Fibroblast of upper back skin (primary cell): ENCODE data around the gene PYGB.
"Not testable (repeated sequence)": the region's sequence is repeated elsewhere in the genome, so short reads cannot be mapped to it uniquely, and the experiment has no call there.

Experiments
- DNase-seq: peaks from one replicate; pipeline ENCODE4 v3.0.0-alpha.2; 2013

PYGB gene

GRCh38 chr20:25297141-25297905 lies 49.4 kb downstream of the PYGB start:
- DNase-seq = no peak

- DNase-seq = peak; percentile 26
These were observed 51.9 kb downstream of the PYGB start for GRCh38 chr20:25299806-25300205.

- DNase-seq = peak; percentile 22
These were observed 52.7 kb downstream of the PYGB start for GRCh38 chr20:25300496-25301170.

- no peak for DNase-seq
These were observed 53.6 kb downstream of the PYGB start for GRCh38 chr20:25301357-25301920.

GRCh38 chr20:25302596-25302995 lies 54.7 kb downstream of the PYGB start:
- no peak for DNase-seq

GRCh38 chr20:25303292-25304024 lies 55.6 kb downstream of the PYGB start:
- no peak for DNase-seq

GRCh38 chr20:25304025-25304549 lies 56.2 kb downstream of the PYGB start:
- DNase-seq = no peak

GRCh38 chr20:25306991-25307903 lies 59.4 kb downstream of the PYGB start:
- no peak for DNase-seq

- no peak for DNase-seq
These were observed 60.2 kb downstream of the PYGB start for GRCh38 chr20:25308083-25308491.

GRCh38 chr20:25308671-25309394 lies 60.9 kb downstream of the PYGB start:
- peak; percentile 41 for DNase-seq

- DNase-seq = peak; percentile 37
These were observed 61.7 kb downstream of the PYGB start for GRCh38 chr20:25309395-25310267.

GRCh38 chr20:25310268-25310920 lies 62.5 kb downstream of the PYGB start:
- DNase-seq = peak; percentile 83

- DNase-seq = peak; percentile 94
These were observed 63.2 kb downstream of the PYGB start for GRCh38 chr20:25310921-25311728.

- not testable (repeated sequence) for DNase-seq
These were observed 64.8 kb downstream of the PYGB start for GRCh38 chr20:25312716-25313115.

GRCh38 chr20:25313593-25313992 lies 65.7 kb downstream of the PYGB start:
- no peak for DNase-seq

- DNase-seq = no peak
These were observed 66.9 kb downstream of the PYGB start for GRCh38 chr20:25314497-25315417.

GRCh38 chr20:25315418-25316210 lies 67.7 kb downstream of the PYGB start:
- peak; percentile 11 for DNase-seq
